HepG2 (cell line): ENCODE measurements around the gene NAT14. TPM values are rescaled to one million over a fixed set of nuclear protein-coding genes. Genes with fewer than 3 reads are reported as not detected.

Experiments used
- ARNT ChIP-seq: fragments of 450-650 bp; IDR thresholded peaks from 2 replicates; pipeline ENCODE4 v1.6.1; 2017
- ATRX ChIP-seq: sonication (generic); formaldehyde crosslinking; IDR thresholded peaks from 2 replicates; pipeline ENCODE4 v1.4.0; 2020; ENCODE audit warnings: missing genetic modification reagents, borderline replicate concordance
- CENPBD1 ChIP-seq: sonication (generic); formaldehyde crosslinking; IDR thresholded peaks from 2 replicates; pipeline ENCODE4 v1.8.0; 2022; ENCODE audit warnings: missing genetic modification reagents, low read depth, mild to moderate bottlenecking, borderline replicate concordance
- CSRNP2 ChIP-seq: sonication (generic); formaldehyde crosslinking; conservative IDR thresholded peaks from 2 replicates; pipeline ENCODE4 v1.8.0; 2022; ENCODE audit warnings: low read depth, missing genetic modification reagents
- HMGXB3 ChIP-seq: sonication (generic); formaldehyde crosslinking; IDR thresholded peaks from 2 replicates; pipeline ENCODE4 v1.4.0; 2020; ENCODE audit warnings: missing genetic modification reagents, borderline replicate concordance
- NBN ChIP-seq: fragments of 450-650 bp; conservative IDR thresholded peaks from 2 replicates; pipeline ENCODE4 v1.6.1; 2017
- NFYB ChIP-seq: sonication (generic); formaldehyde crosslinking; IDR thresholded peaks from 2 replicates; pipeline ENCODE4 v1.4.0; 2020; ENCODE audit warnings: missing genetic modification reagents
- PATZ1 ChIP-seq: sonication (generic); formaldehyde crosslinking; IDR thresholded peaks from 2 replicates; pipeline ENCODE4 v1.4.0; 2020; ENCODE audit warnings: missing genetic modification reagents
- RORA ChIP-seq: sonication (generic); formaldehyde crosslinking; IDR thresholded peaks from 2 replicates; pipeline ENCODE4 v1.5.0; 2020; ENCODE audit warnings: mild to moderate bottlenecking, missing genetic modification reagents, moderate library complexity
- SAFB2 ChIP-seq: sonication (generic); formaldehyde crosslinking; IDR thresholded peaks from 2 replicates; pipeline ENCODE4 v1.5.1; 2020; ENCODE audit warnings: missing genetic modification reagents, low read depth, mild to moderate bottlenecking, borderline replicate concordance
- TERF1 ChIP-seq: sonication (generic); formaldehyde crosslinking; IDR thresholded peaks from 2 replicates; pipeline ENCODE4 v1.8.0; 2022; ENCODE audit warnings: mild to moderate bottlenecking, missing genetic modification reagents, moderate library complexity
- ZBTB7B ChIP-seq: sonication (generic); formaldehyde crosslinking; IDR thresholded peaks from 2 replicates; pipeline ENCODE4 v1.4.0; 2020; ENCODE audit warnings: missing genetic modification reagents
- ZGPAT ChIP-seq: IDR thresholded peaks from 2 replicates; pipeline ENCODE4 v1.6.1; 2016; ENCODE audit warnings: mild to moderate bottlenecking
- ZNF234 ChIP-seq: sonication (generic); formaldehyde crosslinking; conservative IDR thresholded peaks from 2 replicates; pipeline ENCODE4 v1.5.1; 2020; ENCODE audit warnings: mild to moderate bottlenecking, missing genetic modification reagents
- ZNF256 ChIP-seq: sonication (generic); formaldehyde crosslinking; conservative IDR thresholded peaks from 2 replicates; pipeline ENCODE4 v1.4.0; 2020; ENCODE audit warnings: missing genetic modification reagents
- ZNF768 ChIP-seq: sonication (generic); formaldehyde crosslinking; IDR thresholded peaks from 2 replicates; pipeline ENCODE4 v1.4.0; 2020; ENCODE audit warnings: missing genetic modification reagents
- ZNF773 ChIP-seq: sonication (generic); formaldehyde crosslinking; IDR thresholded peaks from 2 replicates; pipeline ENCODE4 v1.4.0; 2020; ENCODE audit warnings: missing genetic modification reagents, borderline replicate concordance
- ZSCAN9 ChIP-seq: IDR thresholded peaks from 2 replicates; pipeline ENCODE4 v1.6.1; 2016; ENCODE audit warnings: borderline replicate concordance
- polyA plus RNA-seq, 8 experiments: library from polyadenylated mRNA; depleted of rRNA in 3 of 8; stranded (reverse) in 7 of 8; unstranded in 1 of 8; fragments of >200 nt; fragmentation: Illumina TruSeq in 4 of 8; extraction: Trizol in 4 of 8; gene quantifications; 2 replicates each; pipeline versions ENCODE4 v1.2.1 to v1.2.3, GENCODE V29; 2011 to 2016; ENCODE audit warnings: low read depth in 4 of 8, missing spikeins in 1 of 8, mixed read lengths in 1 of 8; ENCODE audit not compliant: insufficient read depth in 1 of 8
- total RNA-seq, 5 experiments: library from RNA; depleted of rRNA; stranded (reverse); fragments of >200 nt; fragmentation: Illumina TruSeq; extraction: Trizol; gene quantifications; 2 replicates each; pipeline ENCODE4 v1.2.3, GENCODE V29; 2016; ENCODE audit warnings: low read depth in 1 of 5

The NAT14 gene
- total and polyA plus RNA-seq, 2 of the 13 experiments (the other 11 are each of a cell fraction or from before 2014, with no cell fraction given), result 20.7 to 22.3 TPM

- TF ChIP-seq CENPBD1 (CRISPR knock-in tag), result no peak
- TF ChIP-seq RORA (CRISPR knock-in tag), result no peak
- no peak; the same call in 1 of the 2 replicates for TF ChIP-seq HMGXB3 (CRISPR knock-in tag)
- TF ChIP-seq ZNF256, result no peak
- no peak for TF ChIP-seq ZBTB7B (CRISPR knock-in tag)
- TF ChIP-seq ZNF768 (CRISPR knock-in tag), result peak; percentile 32; the same call in 1 of the 2 replicates
- TF ChIP-seq ATRX (CRISPR knock-in tag), result no peak
- no peak for TF ChIP-seq TERF1 (CRISPR knock-in tag)
- TF ChIP-seq PATZ1 (CRISPR knock-in tag), result peak; percentile 72
- TF ChIP-seq CSRNP2 (CRISPR knock-in tag), result no peak
- TF ChIP-seq SAFB2 (CRISPR knock-in tag), result no peak; the same call in 1 of the 2 replicates
- 0 out of 2 replicates have a peak, but pooled peaks have one; percentile 42 for TF ChIP-seq ZGPAT (CRISPR knock-in tag)
- TF ChIP-seq ZSCAN9 (CRISPR knock-in tag), result peak; percentile 22; the same call in 1 of the 2 replicates
- TF ChIP-seq ZNF234 (CRISPR knock-in tag), result no peak
- TF ChIP-seq ZNF773 (CRISPR knock-in tag), result no peak
- TF ChIP-seq ARNT, result no peak
- peak; percentile 91 for TF ChIP-seq NFYB (CRISPR knock-in tag)
- no peak for TF ChIP-seq NBN
Observed at GRCh38 chr19:55503502-55504251, 18.7 kb downstream of the NAT14 start (continued).
